ENCODE data around the gene TAGAP.

- TF ChIP-seq ARNTL (CRISPR knock-in tag; IDR thresholded peaks at IDR 0.05; ENCODE audit: borderline replicate concordance, low read depth) (no peak), ZFP3 (CRISPR knock-in tag; IDR thresholded peaks at IDR 0.05) (no peak), PPARA (CRISPR knock-in tag; IDR thresholded peaks at IDR 0.05; ENCODE audit: borderline replicate concordance) (no peak), ZNF70 (CRISPR knock-in tag; IDR thresholded peaks at IDR 0.05) (no peak), RARB (CRISPR knock-in tag; IDR thresholded peaks at IDR 0.05) (no peak), SNAI2 (CRISPR knock-in tag; IDR thresholded peaks at IDR 0.05) (no peak), ZNF8 (CRISPR knock-in tag; IDR thresholded peaks at IDR 0.05) (no peak), TSHZ2 (CRISPR knock-in tag; IDR thresholded peaks at IDR 0.05) (no peak), GLIS3 (CRISPR knock-in tag; IDR thresholded peaks at IDR 0.05) (no peak), OSR1 (CRISPR knock-in tag; IDR thresholded peaks at IDR 0.05) (no peak), POU6F1 (CRISPR knock-in tag; IDR thresholded peaks at IDR 0.05; ENCODE audit: borderline replicate concordance, low read depth) (no peak)
Measured at GRCh38 chr6:159014406-159014805, 30.4 kb downstream of the TAGAP start.

Data from SK-N-SH treated with all-trans-retinoic acid at 6 μM for 48 hours (cell line).